CD8-positive, alpha-beta memory T cell (primary cell): ENCODE data around the gene RBMS3. TPM values are rescaled to one million over a fixed set of nuclear protein-coding genes. Genes with fewer than 3 reads are reported as not detected.

Experiments
- CTCF ChIA-PET: fragments of 350-600 bp; sonication (Branson Sonifier 250); formaldehyde crosslinking; loops from one replicate; lab custom pipeline; 2021; ENCODE audit warnings: antibody characterized with exemption; lab: Charles Lee
- POLR2A ChIA-PET: fragments of 350-600 bp; sonication (Branson Sonifier 250); formaldehyde crosslinking; loops from one replicate; lab custom pipeline; 2021; ENCODE audit warnings: antibody characterized with exemption; lab: Charles Lee
- DNase-seq, 5 donors: peaks; one replicate each; pipeline versions ENCODE4 v3.0.0 to v3.0.0-alpha.2; 2020 to 2022; ENCODE audit warnings: mixed read lengths in 1 of 5
- H3K27ac ChIP-seq: one replicate; pipeline ENCODE4 v1.7.0; 2013; ENCODE audit warnings: low read depth, mild to moderate bottlenecking, low read length, moderate library complexity
- H3K27me3 ChIP-seq: 2 replicates; pipeline ENCODE4 v1.7.0; 2013; ENCODE audit warnings: low read length, mild to moderate bottlenecking; ENCODE audit not compliant: insufficient read depth, poor library complexity, severe bottlenecking
- H3K36me3 ChIP-seq: 2 replicates; pipeline ENCODE4 v1.7.0; 2013; ENCODE audit warnings: mild to moderate bottlenecking, low read length, moderate library complexity; ENCODE audit not compliant: insufficient read depth
- H3K4me1 ChIP-seq: 2 replicates; pipeline ENCODE4 v1.7.0; 2013; ENCODE audit warnings: mild to moderate bottlenecking, low read length, moderate library complexity; ENCODE audit not compliant: insufficient read depth
- H3K4me3 ChIP-seq: 2 replicates; pipeline ENCODE4 v1.7.0; 2013; ENCODE audit warnings: mild to moderate bottlenecking, low read length
- H3K9me3 ChIP-seq: 2 replicates; pipeline ENCODE4 v1.7.0; 2013; ENCODE audit warnings: mild to moderate bottlenecking, low read length
- H3K27ac Mint-ChIP-seq, 8 donors: one replicate each; pipeline ENCODE4 v1.8.0; 2020 to 2021; ENCODE audit warnings: mixed read lengths in 8 of 8, mild to moderate bottlenecking in 6 of 8, inconsistent platforms in 3 of 8, moderate library complexity in 3 of 8
- H3K27me3 Mint-ChIP-seq, 2 donors: one replicate each; pipeline ENCODE4 v1.8.0; 2020 to 2021; ENCODE audit warnings: mixed read lengths in 2 of 2, mild to moderate bottlenecking in 1 of 2, moderate library complexity in 1 of 2
- H3K36me3 Mint-ChIP-seq, 3 donors: one replicate each; pipeline ENCODE4 v1.8.0; 2020 to 2021; ENCODE audit warnings: mixed read lengths in 3 of 3, inconsistent platforms in 1 of 3, mild to moderate bottlenecking in 1 of 3
- H3K4me1 Mint-ChIP-seq, 3 donors: one replicate each; pipeline ENCODE4 v1.8.0; 2020 to 2021; ENCODE audit warnings: mixed read lengths in 3 of 3, inconsistent platforms in 1 of 3, mild to moderate bottlenecking in 1 of 3
- H3K4me3 Mint-ChIP-seq, 7 donors: one replicate each; pipeline ENCODE4 v1.8.0; 2020 to 2021; ENCODE audit warnings: mixed read lengths in 7 of 7, mild to moderate bottlenecking in 6 of 7, moderate library complexity in 4 of 7, inconsistent platforms in 2 of 7
- H3K9me3 Mint-ChIP-seq, 5 donors: one replicate each; pipeline ENCODE4 v1.8.0; 2020 to 2022; ENCODE audit warnings: mixed read lengths in 5 of 5, mild to moderate bottlenecking in 3 of 5, moderate library complexity in 2 of 5, inconsistent platforms in 1 of 5
- polyA plus RNA-seq: library from polyadenylated mRNA; unstranded; fragments of 300-500 nt; fragmentation: Illumina TruSeq; gene quantifications from one replicate; pipeline ENCODE4 v1.2.3, GENCODE V29; 2021
- total RNA-seq, 2 experiments: library from RNA; stranded (reverse); gene quantifications; one replicate each; pipeline ENCODE4 v1.2.3, GENCODE V29; 2021

The RBMS3 gene
- total and polyA plus RNA-seq, 3 experiments from 2014 or later: 0.21 to 0.33 (median 0.22) TPM

DNA sequence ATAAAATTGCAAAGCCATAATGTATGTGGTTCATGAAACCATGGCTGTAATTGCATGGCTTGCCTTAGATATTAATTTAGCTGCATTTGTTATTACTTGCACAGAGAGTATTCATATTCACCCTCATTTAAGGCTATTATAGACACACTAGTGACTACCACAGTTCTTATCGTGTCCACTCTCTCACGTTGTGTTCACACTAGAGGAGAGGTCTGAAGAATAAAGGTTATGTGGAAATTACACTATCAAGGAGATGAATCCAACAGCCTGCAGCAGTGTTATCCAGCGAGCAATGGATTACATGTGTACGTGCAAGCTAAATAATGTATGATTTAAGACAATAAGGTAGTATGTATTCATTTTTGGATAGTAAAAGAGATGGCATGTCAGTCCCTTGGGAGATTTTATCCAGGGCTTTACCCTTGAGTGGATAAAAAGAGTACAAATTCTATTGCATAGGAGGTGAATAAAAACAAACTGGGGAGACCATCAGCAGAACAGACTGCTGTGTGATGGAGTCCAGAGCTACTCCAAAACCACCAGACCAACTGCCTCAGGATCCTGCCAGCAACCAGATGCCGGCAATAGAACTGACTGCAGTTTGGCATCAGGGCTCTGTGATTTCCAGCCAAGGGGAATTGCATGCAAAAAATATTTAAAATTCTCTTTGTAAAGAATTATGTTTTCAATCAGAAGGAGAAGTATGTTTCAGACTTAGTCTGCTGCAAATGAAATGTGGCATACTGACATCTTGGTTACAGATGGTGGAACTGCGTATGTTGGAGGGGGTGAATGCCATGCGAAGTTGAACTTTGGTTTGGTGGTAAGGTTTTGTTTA, 146.6 kb downstream of the RBMS3 start:
- Histone ChIP-seq H3K27ac (no peak overlapping the region), H3K36me3 (no peaks in the 10 kb centered on the region), H3K4me3 (no peak overlapping the region), H3K4me1 (no peaks in the 10 kb centered on the region), H3K27me3 (no peaks in the 10 kb centered on the region), H3K9me3 (no peaks in the 10 kb centered on the region)
- no peak for DNase-seq
- H3K4me1 Mint-ChIP-seq: no peaks in the 10 kb centered on the region
- CTCF ChIA-PET: no interaction called here
- H3K27me3 Mint-ChIP-seq: no peaks in the 10 kb centered on the region
- no peaks in the 10 kb centered on the region for H3K36me3 Mint-ChIP-seq
- POLR2A ChIA-PET: no interaction called here
- H3K27ac Mint-ChIP-seq: no peak overlapping the region
- H3K9me3 Mint-ChIP-seq: peaks cover 0 to 7% (median 3%) of the 10 kb centered on the region in 5 donors
- no peak overlapping the region for H3K4me3 Mint-ChIP-seq

DNA sequence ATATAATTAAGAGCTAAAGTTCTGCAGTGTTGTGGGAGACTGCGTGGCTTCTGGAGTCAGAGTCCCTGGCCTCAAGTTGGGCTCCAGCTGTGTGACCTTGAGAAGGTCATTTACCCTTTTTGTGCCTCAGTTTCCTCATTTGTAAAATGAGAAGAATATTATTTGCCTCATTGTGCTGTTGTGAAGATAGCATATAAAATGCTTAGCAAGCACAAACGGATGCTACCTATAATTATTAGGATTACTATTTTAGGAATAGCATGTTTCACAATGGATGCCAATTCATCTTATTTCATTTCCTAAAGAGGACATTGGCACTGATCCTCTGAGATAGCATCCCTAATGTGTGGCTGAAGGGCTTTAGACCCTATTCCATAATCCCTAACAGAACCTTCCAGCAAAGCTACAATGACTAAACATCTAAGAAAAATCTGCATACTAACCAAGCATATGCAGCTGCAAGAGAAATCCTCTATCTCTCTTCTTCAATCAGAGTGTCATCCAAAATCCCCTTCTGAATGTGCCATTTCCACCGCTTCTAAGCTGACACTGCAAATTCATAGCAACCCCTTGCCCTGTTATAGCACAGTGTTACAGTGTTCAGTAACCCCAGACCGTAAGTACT, 148.3 kb downstream of the RBMS3 start:
- ChIA-PET CTCF (no interaction called here), POLR2A (no interaction called here)
- Histone ChIP-seq H3K36me3 (no peaks in the 10 kb centered on the region), H3K4me3 (no peak overlapping the region), H3K9me3 (no peaks in the 10 kb centered on the region), H3K4me1 (no peaks in the 10 kb centered on the region), H3K27ac (no peak overlapping the region), H3K27me3 (no peaks in the 10 kb centered on the region)
- Mint-ChIP-seq H3K27ac (no peak overlapping the region), H3K27me3 (no peaks in the 10 kb centered on the region), H3K36me3 (no peaks in the 10 kb centered on the region), H3K9me3 (peaks cover 0 to 7% (median 2%) of the 10 kb centered on the region in 5 donors), H3K4me1 (no peaks in the 10 kb centered on the region), H3K4me3 (no peak overlapping the region)
- no peak for DNase-seq

DNA sequence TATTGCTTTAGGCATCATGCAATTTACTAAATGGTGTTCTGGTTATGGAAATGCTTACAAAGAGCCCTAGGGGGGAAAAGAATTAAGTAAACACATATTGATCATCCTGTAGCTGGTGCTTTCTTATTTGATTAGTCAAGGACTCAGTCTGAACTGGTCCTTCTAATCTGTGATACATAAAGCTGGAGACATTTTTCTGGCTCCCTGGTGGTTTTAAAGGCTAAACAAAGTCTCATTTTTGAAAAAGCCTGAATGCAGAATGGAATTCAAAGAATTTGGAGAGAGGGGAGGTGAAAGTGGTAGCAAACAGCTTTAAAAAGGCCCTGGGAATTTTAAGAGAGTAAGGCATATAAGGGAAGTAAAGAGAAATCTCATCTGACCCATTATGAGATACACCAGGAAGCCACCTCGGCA, 149.7 kb downstream of the RBMS3 start:
- POLR2A ChIA-PET: no interaction called here
- Histone ChIP-seq H3K4me1 (no peaks in the 10 kb centered on the region), H3K27ac (no peak overlapping the region), H3K4me3 (no peak overlapping the region), H3K9me3 (no peaks in the 10 kb centered on the region), H3K36me3 (no peaks in the 10 kb centered on the region), H3K27me3 (no peaks in the 10 kb centered on the region)
- no peak for DNase-seq
- H3K4me1 Mint-ChIP-seq: no peaks in the 10 kb centered on the region
- H3K36me3 Mint-ChIP-seq: no peaks in the 10 kb centered on the region
- no peak overlapping the region for H3K27ac Mint-ChIP-seq
- no peaks in the 10 kb centered on the region for H3K27me3 Mint-ChIP-seq
- H3K4me3 Mint-ChIP-seq: no peak overlapping the region
- CTCF ChIA-PET: no interaction called here
- H3K9me3 Mint-ChIP-seq: peaks cover 0 to 7% (median 0%) of the 10 kb centered on the region in 5 donors

DNA sequence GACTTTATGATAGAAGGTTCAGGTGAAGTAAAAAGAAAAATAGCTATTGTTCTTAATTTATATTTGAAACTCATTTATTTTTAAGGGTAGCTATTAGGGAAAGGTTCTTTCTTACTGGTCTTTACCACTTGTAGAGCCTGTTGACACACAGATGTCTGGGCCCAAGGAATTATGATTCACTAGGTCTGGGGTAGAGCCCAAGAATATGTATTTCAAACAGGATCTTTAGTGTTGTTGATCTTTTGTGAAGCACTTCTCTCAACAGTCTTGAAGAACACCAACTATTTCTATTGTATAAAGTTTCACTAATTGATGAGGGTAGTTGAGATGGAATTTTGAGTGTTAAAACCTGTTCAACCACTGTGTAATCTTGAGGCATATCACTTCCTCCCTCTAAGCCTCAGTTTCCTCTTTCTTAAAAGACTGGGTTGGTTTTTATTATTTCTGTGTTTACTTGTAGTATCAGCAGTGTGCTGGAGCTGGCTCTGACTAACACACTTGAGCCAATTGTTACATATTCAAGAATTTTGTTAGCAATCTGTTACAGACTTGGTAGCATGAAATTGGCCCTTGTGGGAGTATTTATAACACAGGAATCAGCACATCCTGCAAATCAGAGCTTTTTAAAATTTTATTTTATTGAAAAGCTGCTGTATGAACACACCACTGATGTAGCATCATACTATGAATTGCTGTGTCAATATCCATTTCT, 155.9 kb downstream of the RBMS3 start:
- no peak for DNase-seq
- CTCF ChIA-PET: no interaction called here
- H3K36me3 ChIP-seq: no peaks in the 10 kb centered on the region
- Mint-ChIP-seq H3K27ac (no peak overlapping the region), H3K9me3 (peaks cover 0 to 7% (median 0%) of the 10 kb centered on the region in 5 donors), H3K4me1 (no peaks in the 10 kb centered on the region), H3K36me3 (no peaks in the 10 kb centered on the region), H3K27me3 (no peaks in the 10 kb centered on the region), H3K4me3 (no peak overlapping the region)
- POLR2A ChIA-PET: no interaction called here
- no peaks in the 10 kb centered on the region for H3K4me1 ChIP-seq
- H3K27me3 ChIP-seq: no peaks in the 10 kb centered on the region
- H3K27ac ChIP-seq: no peak overlapping the region
- no peak overlapping the region for H3K4me3 ChIP-seq
- H3K9me3 ChIP-seq: no peaks in the 10 kb centered on the region

DNA sequence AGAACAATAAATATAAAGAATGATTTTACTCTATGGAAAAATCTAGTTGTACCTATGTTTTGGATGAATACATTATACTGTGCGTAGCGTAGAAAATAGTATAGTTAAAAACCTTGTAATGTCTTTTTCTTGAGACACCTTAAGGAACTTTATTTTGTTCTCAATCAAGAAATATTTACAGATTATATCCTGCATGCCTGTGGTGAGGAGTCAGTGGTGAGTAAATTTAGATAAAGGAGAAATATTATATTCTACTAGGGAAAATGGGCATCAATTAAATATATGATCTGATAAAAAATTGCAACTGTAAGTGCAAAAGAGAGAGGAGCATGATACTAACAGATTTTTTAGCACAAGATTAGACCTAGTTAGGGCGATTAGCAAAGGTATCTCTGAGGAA, 157.7 kb downstream of the RBMS3 start:
- Histone ChIP-seq H3K4me1 (no peaks in the 10 kb centered on the region), H3K9me3 (no peaks in the 10 kb centered on the region), H3K27me3 (no peaks in the 10 kb centered on the region), H3K27ac (no peak overlapping the region), H3K36me3 (no peaks in the 10 kb centered on the region), H3K4me3 (no peak overlapping the region)
- H3K4me3 Mint-ChIP-seq: no peak overlapping the region
- DNase-seq: no peak
- no peaks in the 10 kb centered on the region for H3K4me1 Mint-ChIP-seq
- CTCF ChIA-PET: no interaction called here
- POLR2A ChIA-PET: no interaction called here
- peaks cover 0 to 12% (median 2%) of the 10 kb centered on the region in 5 donors for H3K9me3 Mint-ChIP-seq
- H3K27ac Mint-ChIP-seq: no peak overlapping the region
- no peaks in the 10 kb centered on the region for H3K27me3 Mint-ChIP-seq
- H3K36me3 Mint-ChIP-seq: no peaks in the 10 kb centered on the region

DNA sequence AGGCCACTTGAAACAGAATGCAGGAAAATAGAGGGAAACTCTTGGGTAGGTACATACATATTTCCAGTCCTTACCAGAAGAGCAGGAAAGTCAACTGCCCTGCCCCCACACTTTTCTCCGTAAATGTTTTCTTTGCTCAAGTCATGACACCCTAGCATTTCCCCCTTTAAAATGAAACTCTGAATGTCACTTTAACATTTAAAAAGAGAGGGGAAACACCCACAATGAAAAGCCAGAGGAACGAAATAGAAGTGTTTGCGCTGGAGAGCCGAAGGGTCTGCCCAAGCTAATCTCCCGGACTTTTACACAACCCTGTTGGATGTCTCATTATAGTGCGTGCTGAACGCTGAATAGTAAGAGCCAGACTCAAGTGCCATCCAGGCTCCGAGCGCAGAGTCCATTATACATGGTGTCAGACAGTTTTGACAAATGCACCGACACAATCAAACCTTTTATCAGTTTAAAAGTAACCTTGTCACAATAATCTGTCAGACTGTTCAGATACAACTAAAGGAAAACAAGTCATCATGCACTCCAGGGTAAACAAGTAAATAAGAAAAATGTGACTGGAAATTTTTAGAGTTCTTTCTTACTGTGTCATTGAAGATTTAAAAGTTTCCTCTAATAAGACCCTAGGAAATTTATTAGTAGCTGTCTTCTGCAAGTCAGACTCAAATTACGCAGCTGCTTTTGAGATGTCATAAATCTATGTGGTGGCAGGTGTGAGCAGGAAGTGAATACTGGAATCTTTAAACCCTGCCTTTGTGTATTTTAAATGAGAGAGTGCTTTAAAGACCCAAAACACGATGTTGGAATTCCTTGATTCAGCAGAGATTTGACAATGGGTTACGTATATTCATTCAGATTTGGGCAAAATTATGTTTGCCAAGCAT, 159.8 kb downstream of the RBMS3 start:
- no peak overlapping the region for H3K27ac ChIP-seq
- H3K9me3 Mint-ChIP-seq: peaks cover 0 to 18% (median 3%) of the 10 kb centered on the region in 5 donors
- H3K4me3 ChIP-seq: no peak overlapping the region
- H3K4me1 Mint-ChIP-seq: no peaks in the 10 kb centered on the region
- no peaks in the 10 kb centered on the region for H3K36me3 Mint-ChIP-seq
- DNase-seq: no peak
- no peaks in the 10 kb centered on the region for H3K36me3 ChIP-seq
- ChIA-PET POLR2A (no interaction called here), CTCF (no interaction called here)
- no peak overlapping the region for H3K27ac Mint-ChIP-seq
- no peaks in the 10 kb centered on the region for H3K27me3 Mint-ChIP-seq
- no peak overlapping the region for H3K4me3 Mint-ChIP-seq
- no peaks in the 10 kb centered on the region for H3K9me3 ChIP-seq
- H3K27me3 ChIP-seq: no peaks in the 10 kb centered on the region
- H3K4me1 ChIP-seq: no peaks in the 10 kb centered on the region

DNA sequence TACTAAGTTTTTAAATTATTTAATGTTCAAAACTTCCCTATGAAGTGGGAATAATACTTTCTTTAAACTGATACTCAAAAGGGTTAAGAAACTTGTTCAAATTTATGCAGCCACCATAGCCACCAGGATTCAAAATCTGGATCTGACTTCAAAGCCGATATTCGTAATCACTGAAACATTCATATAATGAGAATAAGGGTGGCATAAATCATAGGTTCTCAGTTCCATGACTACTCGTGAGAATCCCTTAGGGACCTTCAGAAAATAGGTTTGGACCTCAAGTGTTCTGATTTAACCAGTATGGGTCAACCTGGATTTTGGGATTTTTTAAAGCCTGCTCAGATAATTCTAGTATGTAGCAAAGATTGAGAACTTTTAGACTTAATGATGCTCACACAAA, 160.6 kb downstream of the RBMS3 start:
- no peak for DNase-seq
- Histone ChIP-seq H3K9me3 (no peaks in the 10 kb centered on the region), H3K27me3 (no peaks in the 10 kb centered on the region), H3K36me3 (no peaks in the 10 kb centered on the region), H3K4me3 (no peak overlapping the region), H3K4me1 (no peaks in the 10 kb centered on the region), H3K27ac (no peak overlapping the region)
- Mint-ChIP-seq H3K27me3 (no peaks in the 10 kb centered on the region), H3K4me1 (no peaks in the 10 kb centered on the region), H3K27ac (no peak overlapping the region), H3K36me3 (no peaks in the 10 kb centered on the region), H3K9me3 (peaks cover 0 to 18% (median 3%) of the 10 kb centered on the region in 5 donors), H3K4me3 (no peak overlapping the region)
- ChIA-PET CTCF (no interaction called here), POLR2A (no interaction called here)
